ENCODE data around the gene GATD1.

GATD1 gene

DNA sequence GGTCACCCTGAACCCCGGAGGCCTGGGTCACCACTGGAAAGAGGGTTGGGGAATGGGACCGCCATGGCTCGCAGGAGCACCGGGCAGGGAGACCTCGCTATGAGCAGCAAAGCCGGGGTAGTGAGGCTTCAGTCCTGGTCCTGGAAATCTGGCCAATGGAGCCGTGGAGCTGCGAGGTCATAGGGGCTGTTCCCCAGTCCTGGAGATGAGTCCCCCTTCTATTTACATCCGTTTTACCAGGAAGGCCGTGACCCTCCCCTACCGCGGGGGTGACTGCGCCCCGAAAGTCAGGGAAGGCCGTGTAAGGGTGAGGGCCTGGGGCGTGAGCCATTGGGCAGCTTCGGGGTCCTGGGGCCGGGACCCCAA lies 27.3 kb upstream of the GATD1 start:
- TF ChIP-seq EGR1 (IDR thresholded peaks at IDR 0.05), result no peak
- no peak for TF ChIP-seq NFIC (IDR thresholded peaks at IDR 0.05)
- no peak for TF ChIP-seq TCF12 (IDR thresholded peaks at IDR 0.05; ENCODE audit: low read depth)
- TF ChIP-seq TAF1 (IDR thresholded peaks at IDR 0.05; ENCODE audit: low read depth), result no peak
- no peak for TF ChIP-seq YY1 (IDR thresholded peaks at IDR 0.05; ENCODE audit: low read depth)
- no peak for TF ChIP-seq EP300 (IDR thresholded peaks at IDR 0.05; ENCODE audit: borderline replicate concordance)
- TF ChIP-seq, protein P1, sequence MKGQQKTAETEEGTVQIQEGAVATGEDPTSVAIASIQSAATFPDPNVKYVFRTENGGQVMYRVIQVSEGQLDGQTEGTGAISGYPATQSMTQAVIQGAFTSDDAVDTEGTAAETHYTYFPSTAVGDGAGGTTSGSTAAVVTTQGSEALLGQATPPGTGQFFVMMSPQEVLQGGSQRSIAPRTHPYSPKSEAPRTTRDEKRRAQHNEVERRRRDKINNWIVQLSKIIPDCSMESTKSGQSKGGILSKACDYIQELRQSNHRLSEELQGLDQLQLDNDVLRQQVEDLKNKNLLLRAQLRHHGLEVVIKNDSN (IDR thresholded peaks at IDR 0.05), result no peak
- TF ChIP-seq RAD21 (IDR thresholded peaks at IDR 0.05; ENCODE audit: low read depth), result no peak
- TF ChIP-seq FOXM1 (IDR thresholded peaks at IDR 0.05; ENCODE audit: borderline replicate concordance, low read depth), result no peak
- TF ChIP-seq MAX (IDR thresholded peaks at IDR 0.05), result no peak
- no peak for TF ChIP-seq CREB1 (IDR thresholded peaks at IDR 0.05; ENCODE audit: low read depth)
- TF ChIP-seq TEAD4 (IDR thresholded peaks at IDR 0.05), result no peak
- TF ChIP-seq, protein P2, sequence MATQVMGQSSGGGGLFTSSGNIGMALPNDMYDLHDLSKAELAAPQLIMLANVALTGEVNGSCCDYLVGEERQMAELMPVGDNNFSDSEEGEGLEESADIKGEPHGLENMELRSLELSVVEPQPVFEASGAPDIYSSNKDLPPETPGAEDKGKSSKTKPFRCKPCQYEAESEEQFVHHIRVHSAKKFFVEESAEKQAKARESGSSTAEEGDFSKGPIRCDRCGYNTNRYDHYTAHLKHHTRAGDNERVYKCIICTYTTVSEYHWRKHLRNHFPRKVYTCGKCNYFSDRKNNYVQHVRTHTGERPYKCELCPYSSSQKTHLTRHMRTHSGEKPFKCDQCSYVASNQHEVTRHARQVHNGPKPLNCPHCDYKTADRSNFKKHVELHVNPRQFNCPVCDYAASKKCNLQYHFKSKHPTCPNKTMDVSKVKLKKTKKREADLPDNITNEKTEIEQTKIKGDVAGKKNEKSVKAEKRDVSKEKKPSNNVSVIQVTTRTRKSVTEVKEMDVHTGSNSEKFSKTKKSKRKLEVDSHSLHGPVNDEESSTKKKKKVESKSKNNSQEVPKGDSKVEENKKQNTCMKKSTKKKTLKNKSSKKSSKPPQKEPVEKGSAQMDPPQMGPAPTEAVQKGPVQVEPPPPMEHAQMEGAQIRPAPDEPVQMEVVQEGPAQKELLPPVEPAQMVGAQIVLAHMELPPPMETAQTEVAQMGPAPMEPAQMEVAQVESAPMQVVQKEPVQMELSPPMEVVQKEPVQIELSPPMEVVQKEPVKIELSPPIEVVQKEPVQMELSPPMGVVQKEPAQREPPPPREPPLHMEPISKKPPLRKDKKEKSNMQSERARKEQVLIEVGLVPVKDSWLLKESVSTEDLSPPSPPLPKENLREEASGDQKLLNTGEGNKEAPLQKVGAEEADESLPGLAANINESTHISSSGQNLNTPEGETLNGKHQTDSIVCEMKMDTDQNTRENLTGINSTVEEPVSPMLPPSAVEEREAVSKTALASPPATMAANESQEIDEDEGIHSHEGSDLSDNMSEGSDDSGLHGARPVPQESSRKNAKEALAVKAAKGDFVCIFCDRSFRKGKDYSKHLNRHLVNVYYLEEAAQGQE (IDR thresholded peaks at IDR 0.05; ENCODE audit: low read depth), result no peak
- no peak for TF ChIP-seq ZBTB7A (IDR thresholded peaks at IDR 0.05; ENCODE audit: low read depth)
- TF ChIP-seq CEBPB (IDR thresholded peaks at IDR 0.05), result no peak

GRCh38 chr11:803770-804598 lies 26.7 kb upstream of the GATD1 start:
- TF ChIP-seq, protein P2 (IDR thresholded peaks at IDR 0.05; ENCODE audit: low read depth), result no peak
- no peak for TF ChIP-seq CEBPB (IDR thresholded peaks at IDR 0.05)
- no peak for TF ChIP-seq TEAD4 (IDR thresholded peaks at IDR 0.05)
- TF ChIP-seq CREB1 (IDR thresholded peaks at IDR 0.05; ENCODE audit: low read depth), result no peak
- TF ChIP-seq TCF12 (IDR thresholded peaks at IDR 0.05; ENCODE audit: low read depth), result no peak
- TF ChIP-seq, protein P1 (IDR thresholded peaks at IDR 0.05), result no peak
- TF ChIP-seq RAD21 (IDR thresholded peaks at IDR 0.05; ENCODE audit: low read depth), result no peak
- TF ChIP-seq YY1 (IDR thresholded peaks at IDR 0.05; ENCODE audit: low read depth), result no peak
- no peak for TF ChIP-seq EGR1 (IDR thresholded peaks at IDR 0.05)
- no peak for TF ChIP-seq NFIC (IDR thresholded peaks at IDR 0.05)
- no peak for TF ChIP-seq EP300 (IDR thresholded peaks at IDR 0.05; ENCODE audit: borderline replicate concordance)
- no peak for TF ChIP-seq TAF1 (IDR thresholded peaks at IDR 0.05; ENCODE audit: low read depth)

GRCh38 chr11:803467-803742 lies 26.1 kb upstream of the GATD1 start:
- no peak for TF ChIP-seq YY1 (IDR thresholded peaks at IDR 0.05; ENCODE audit: low read depth)
- TF ChIP-seq TAF1 (IDR thresholded peaks at IDR 0.05; ENCODE audit: low read depth), result no peak
- no peak for TF ChIP-seq TCF12 (IDR thresholded peaks at IDR 0.05; ENCODE audit: low read depth)
- no peak for TF ChIP-seq FOXM1 (IDR thresholded peaks at IDR 0.05; ENCODE audit: borderline replicate concordance, low read depth)

DNA sequence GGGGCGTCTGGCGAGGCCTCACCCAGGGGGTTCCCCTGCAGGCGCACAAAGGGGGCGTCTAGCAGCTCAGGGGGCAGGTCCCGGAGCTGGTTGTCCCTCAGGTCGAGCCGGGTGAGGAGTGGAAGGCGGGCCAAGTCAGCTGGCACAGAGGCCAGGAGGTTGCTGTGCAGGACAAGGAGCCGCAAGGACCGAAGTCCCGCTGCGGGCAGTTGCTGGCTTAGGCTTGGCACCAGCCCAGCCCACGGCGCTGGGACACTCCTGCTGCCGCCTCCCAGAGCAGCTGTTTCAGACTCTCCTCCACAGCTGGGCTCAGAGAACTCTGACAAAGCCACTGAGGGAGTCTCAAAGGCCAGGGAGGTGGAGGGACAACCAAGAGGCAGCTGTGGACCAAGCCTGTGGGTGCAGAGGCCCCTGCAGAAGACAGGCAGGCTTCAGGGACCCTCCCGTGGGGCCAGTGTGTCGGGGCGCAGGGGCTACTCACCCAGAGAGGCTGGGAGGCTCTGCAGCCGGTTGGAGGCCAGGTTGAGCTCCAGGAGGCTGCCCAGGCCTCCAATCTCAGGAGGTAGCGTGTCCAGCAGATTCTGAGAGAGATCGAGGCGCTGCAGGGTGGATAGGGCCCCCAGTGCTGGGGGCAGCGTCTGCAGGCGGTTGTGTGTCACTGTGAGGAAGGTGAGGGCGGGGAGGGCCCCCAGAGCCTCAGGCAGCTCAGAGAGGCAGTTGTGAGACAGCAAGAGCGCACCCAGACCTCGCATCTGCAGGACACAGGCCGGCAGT lies 25.6 kb upstream of the GATD1 start:
- TF ChIP-seq CEBPB (IDR thresholded peaks at IDR 0.05) (no peak), MAX (IDR thresholded peaks at IDR 0.05) (no peak), TCF12 (IDR thresholded peaks at IDR 0.05; ENCODE audit: low read depth) (no peak), EP300 (IDR thresholded peaks at IDR 0.05; ENCODE audit: borderline replicate concordance) (no peak), EGR1 (IDR thresholded peaks at IDR 0.05) (no peak), TAF1 (IDR thresholded peaks at IDR 0.05; ENCODE audit: low read depth) (no peak), TEAD4 (IDR thresholded peaks at IDR 0.05) (no peak), FOXM1 (IDR thresholded peaks at IDR 0.05; ENCODE audit: borderline replicate concordance, low read depth) (no peak), CREB1 (IDR thresholded peaks at IDR 0.05; ENCODE audit: low read depth) (no peak), NFIC (IDR thresholded peaks at IDR 0.05) (no peak), ZBTB7A (IDR thresholded peaks at IDR 0.05; ENCODE audit: low read depth) (no peak), RAD21 (IDR thresholded peaks at IDR 0.05; ENCODE audit: low read depth) (no peak), YY1 (IDR thresholded peaks at IDR 0.05; ENCODE audit: low read depth) (no peak)
- TF ChIP-seq, protein P2 (IDR thresholded peaks at IDR 0.05; ENCODE audit: low read depth), result no peak
- TF ChIP-seq, protein P1 (IDR thresholded peaks at IDR 0.05), result no peak
